Measurements from ENCODE around the gene OPHN1.

DNA sequence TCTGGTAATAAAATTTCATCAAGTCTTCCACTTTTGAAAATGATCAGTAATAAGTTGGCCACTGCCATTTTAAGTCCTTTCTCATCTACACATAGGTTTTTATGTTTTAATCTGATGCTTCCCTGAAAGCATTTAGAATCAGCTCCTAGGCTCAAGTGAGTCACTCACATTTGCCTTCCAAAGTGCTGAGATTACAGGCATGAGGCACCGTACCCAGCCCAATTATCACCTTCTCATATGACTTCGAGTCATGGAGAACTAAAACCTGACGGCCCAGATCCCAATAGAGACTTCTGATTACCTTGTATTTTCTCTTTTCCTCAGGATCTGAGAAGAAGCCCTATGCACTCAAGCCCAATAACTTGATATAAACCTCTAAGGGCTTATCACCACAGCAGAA is 140.8 kb downstream of the OPHN1 start:
- no peak for TF ChIP-seq GATA3 (IDR thresholded peaks at IDR 0.05; ENCODE audit: low read depth, low read length)
- TF ChIP-seq GATA2 (IDR thresholded peaks at IDR 0.05; ENCODE audit: low read depth, low read length) = no peak

Data from SH-SY5Y (cell line).